ENCODE measurements around the gene PRPF6. TPM values are rescaled to one million over a fixed set of nuclear protein-coding genes. Genes with fewer than 3 reads are reported as not detected.

The PRPF6 gene
- total RNA-seq, 1 donor from 2014 or later, result 71.9 TPM

DNA sequence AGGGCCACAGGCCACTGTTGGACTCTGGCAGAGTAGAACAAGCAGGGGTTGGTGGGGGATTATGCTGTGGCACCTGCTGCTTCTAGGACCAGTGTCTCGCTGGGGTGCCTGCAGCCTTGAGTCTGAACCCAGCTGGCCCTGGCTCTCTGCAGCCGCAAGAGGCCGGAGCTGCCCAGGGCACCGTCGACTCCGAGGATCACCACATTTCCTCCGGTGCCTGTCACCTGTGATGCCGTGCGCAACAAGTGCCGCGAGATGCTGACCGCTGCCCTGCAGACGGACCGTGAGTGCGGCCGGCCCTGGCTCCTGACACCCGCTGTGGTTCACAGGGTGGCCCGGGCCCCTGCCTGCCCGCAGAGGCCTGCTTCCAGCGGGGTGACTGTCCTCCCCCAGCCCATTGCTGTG lies 88.3 kb downstream of the PRPF6 start:
- Mint-ChIP-seq H3K9me3 (ENCODE audit: unreplicated experiment) (no peaks in the 10 kb centered on the region), H3K4me1 (ENCODE audit: unreplicated experiment) (peaks cover 13% of the 10 kb centered on the region), H3K36me3 (ENCODE audit: unreplicated experiment) (peaks cover 5% of the 10 kb centered on the region), H3K27ac (ENCODE audit: unreplicated experiment) (no peak overlapping the region), H3K4me3 (ENCODE audit: unreplicated experiment) (no peak overlapping the region), H3K27me3 (ENCODE audit: unreplicated experiment) (no peaks in the 10 kb centered on the region)
- no peak for DNase-seq (ENCODE audit: extremely low spot score, unreplicated experiment)
- TF ChIP-seq, protein P1, sequence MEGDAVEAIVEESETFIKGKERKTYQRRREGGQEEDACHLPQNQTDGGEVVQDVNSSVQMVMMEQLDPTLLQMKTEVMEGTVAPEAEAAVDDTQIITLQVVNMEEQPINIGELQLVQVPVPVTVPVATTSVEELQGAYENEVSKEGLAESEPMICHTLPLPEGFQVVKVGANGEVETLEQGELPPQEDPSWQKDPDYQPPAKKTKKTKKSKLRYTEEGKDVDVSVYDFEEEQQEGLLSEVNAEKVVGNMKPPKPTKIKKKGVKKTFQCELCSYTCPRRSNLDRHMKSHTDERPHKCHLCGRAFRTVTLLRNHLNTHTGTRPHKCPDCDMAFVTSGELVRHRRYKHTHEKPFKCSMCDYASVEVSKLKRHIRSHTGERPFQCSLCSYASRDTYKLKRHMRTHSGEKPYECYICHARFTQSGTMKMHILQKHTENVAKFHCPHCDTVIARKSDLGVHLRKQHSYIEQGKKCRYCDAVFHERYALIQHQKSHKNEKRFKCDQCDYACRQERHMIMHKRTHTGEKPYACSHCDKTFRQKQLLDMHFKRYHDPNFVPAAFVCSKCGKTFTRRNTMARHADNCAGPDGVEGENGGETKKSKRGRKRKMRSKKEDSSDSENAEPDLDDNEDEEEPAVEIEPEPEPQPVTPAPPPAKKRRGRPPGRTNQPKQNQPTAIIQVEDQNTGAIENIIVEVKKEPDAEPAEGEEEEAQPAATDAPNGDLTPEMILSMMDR (IDR thresholded peaks at IDR 0.05), result no peak

DNA sequence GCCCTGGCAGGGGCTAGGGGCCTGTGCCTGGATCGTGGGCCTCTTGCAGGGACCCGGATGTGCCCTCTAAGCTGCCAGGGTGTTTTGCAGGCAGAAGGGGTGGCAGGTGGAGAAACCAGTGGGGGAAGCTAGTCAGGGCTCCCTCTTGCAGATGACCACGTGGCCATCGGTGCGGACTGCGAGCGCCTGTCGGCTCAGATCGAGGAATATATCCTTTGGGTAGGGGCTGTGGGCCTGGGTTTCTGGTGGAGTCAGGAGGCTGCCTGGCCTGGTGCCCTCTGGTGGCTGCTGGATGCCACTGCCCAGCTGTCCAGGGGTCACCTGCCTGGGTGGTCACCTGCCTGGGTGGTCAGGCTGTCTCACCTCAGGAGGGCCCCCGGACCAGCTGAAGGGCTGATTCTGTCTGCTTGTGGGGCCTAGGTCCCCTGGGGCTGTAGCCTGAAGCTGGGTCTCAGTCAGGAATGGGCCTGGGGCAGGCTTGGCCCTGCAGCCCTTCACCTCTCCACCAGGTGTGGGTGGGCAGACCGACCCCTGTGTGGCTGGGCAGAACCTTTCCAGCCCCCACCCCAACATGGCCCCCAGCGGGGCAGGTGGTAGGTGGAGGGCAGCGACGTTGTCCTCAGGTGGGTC lies 88.8 kb downstream of the PRPF6 start:
- peaks cover 5% of the 10 kb centered on the region for H3K36me3 Mint-ChIP-seq (ENCODE audit: unreplicated experiment)
- no peak overlapping the region for H3K27ac Mint-ChIP-seq (ENCODE audit: unreplicated experiment)
- H3K27me3 Mint-ChIP-seq (ENCODE audit: unreplicated experiment), result no peaks in the 10 kb centered on the region
- H3K4me1 Mint-ChIP-seq (ENCODE audit: unreplicated experiment), result peaks cover 8% of the 10 kb centered on the region
- DNase-seq (ENCODE audit: extremely low spot score, unreplicated experiment), result no peak
- no peak overlapping the region for H3K4me3 Mint-ChIP-seq (ENCODE audit: unreplicated experiment)
- TF ChIP-seq, protein P1 (IDR thresholded peaks at IDR 0.05), result peak; percentile 81
- no peaks in the 10 kb centered on the region for H3K9me3 Mint-ChIP-seq (ENCODE audit: unreplicated experiment)

DNA sequence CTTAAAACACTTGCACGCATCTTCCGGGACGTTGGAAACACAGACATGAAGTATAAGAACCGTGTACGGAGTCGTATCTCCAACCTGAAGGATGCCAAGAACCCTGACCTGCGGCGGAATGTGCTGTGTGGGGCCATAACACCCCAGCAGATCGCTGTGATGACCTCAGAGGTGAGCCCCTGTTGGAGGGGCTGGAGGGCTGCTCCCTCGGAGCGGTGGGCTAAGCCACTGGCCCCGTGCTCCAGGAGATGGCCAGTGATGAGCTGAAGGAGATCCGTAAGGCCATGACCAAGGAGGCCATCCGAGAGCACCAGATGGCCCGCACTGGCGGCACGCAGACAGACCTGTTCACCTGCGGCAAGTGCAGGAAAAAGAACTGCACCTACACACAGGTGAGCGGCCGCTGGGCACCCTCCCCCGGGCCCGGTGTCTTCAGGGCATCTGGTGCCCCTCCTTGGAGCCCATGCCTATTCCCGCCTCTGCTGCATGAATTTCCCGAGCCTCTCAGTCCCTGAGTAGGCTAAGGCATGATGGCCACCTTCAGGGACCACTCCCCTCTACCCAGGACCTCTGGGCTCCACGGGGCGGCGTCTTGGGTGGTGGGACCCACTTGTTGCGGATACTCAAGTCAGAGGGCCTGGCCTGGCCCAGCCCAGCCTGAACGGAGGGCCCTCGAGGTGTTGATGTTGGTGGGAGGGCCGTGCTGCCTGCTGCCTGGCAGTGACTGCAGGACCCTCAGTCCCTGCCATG lies 89.5 kb downstream of the PRPF6 start:
- Mint-ChIP-seq H3K27ac (ENCODE audit: unreplicated experiment) (no peak overlapping the region), H3K4me3 (ENCODE audit: unreplicated experiment) (no peak overlapping the region), H3K4me1 (ENCODE audit: unreplicated experiment) (peaks cover 6% of the 10 kb centered on the region), H3K9me3 (ENCODE audit: unreplicated experiment) (no peaks in the 10 kb centered on the region), H3K27me3 (ENCODE audit: unreplicated experiment) (no peaks in the 10 kb centered on the region), H3K36me3 (ENCODE audit: unreplicated experiment) (peaks cover 5% of the 10 kb centered on the region)
- DNase-seq (ENCODE audit: extremely low spot score, unreplicated experiment), result no peak
- TF ChIP-seq, protein P1 (IDR thresholded peaks at IDR 0.05), result no peak

DNA sequence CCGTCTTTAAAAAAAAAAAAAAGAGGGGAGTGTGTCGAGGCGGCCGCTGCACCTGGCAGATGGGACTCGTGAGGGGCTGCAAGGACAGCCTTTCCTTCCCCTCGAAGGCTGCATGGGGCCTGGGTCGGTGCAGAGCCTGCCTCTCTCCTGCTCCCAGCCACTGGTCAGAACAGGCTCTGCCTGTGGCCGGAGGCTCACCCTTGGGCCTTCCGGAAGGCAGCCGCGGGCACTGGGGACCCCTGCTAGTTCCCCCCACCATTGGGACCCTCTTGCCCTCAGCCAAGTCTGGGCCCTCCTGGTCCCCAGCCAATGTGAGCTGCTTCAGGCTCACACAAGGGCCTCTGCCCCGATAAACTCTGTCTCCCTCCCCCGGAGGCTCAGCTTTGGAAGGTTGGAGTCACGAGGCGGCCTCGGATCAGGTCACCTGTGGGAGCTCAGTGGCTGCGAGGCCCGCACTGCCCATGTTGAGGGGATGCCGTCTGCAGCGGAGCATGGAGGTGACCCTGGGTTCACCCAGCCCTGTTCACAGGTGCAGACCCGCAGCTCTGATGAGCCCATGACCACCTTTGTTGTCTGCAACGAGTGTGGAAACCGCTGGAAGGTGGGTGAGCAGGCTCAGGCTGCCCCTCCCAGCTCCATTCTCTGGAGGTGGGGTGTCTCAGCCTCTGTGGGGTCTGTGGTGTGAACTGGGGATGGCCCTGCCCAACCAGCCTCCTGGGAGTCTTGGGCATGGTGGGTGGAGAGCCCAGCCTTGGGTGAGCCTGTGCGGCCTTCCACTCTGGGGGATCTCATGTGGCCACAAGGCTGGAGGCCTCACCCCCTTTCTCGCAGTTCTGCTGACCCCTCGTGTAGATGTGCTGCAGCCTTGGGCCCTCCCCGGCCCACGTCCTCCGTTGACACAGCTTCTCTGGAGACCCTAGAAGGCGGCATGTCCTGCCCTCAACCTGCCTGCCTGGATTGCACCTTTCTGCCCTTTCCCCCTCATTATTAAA lies 90.7 kb downstream of the PRPF6 start:
- H3K4me1 Mint-ChIP-seq (ENCODE audit: unreplicated experiment), result no peaks in the 10 kb centered on the region
- DNase-seq (ENCODE audit: extremely low spot score, unreplicated experiment), result no peak
- H3K27me3 Mint-ChIP-seq (ENCODE audit: unreplicated experiment), result no peaks in the 10 kb centered on the region
- H3K36me3 Mint-ChIP-seq (ENCODE audit: unreplicated experiment), result peaks cover 5% of the 10 kb centered on the region
- H3K27ac Mint-ChIP-seq (ENCODE audit: unreplicated experiment), result no peak overlapping the region
- H3K4me3 Mint-ChIP-seq (ENCODE audit: unreplicated experiment), result no peak overlapping the region
- no peaks in the 10 kb centered on the region for H3K9me3 Mint-ChIP-seq (ENCODE audit: unreplicated experiment)
- TF ChIP-seq, protein P1 (IDR thresholded peaks at IDR 0.05), result no peak
